HTERT RPE-1 (cell line): ENCODE measurements around the gene AKAP6.

Experiments used
- in situ Hi-C: fragments of 300-500 bp; cut with MboI; formaldehyde crosslinking; loops from 4 replicates; pipeline ENCODE4 v1.14.3; 2020; ENCODE audit warnings: low sequenced_read_pairs

Gene AKAP6

GRCh38 chr14:32330351-32331111 is 1.4 kb downstream of the AKAP6 start:
- in situ Hi-C loops: no loop called here

GRCh38 chr14:32331206-32331605 is 2.1 kb downstream of the AKAP6 start:
- in situ Hi-C loops: no loop called here

GRCh38 chr14:32332415-32333316 is 3.6 kb downstream of the AKAP6 start:
- in situ Hi-C loops: no loop called here

GRCh38 chr14:32336702-32337101 is 7.6 kb downstream of the AKAP6 start:
- in situ Hi-C loops: no loop called here

GRCh38 chr14:32337759-32338158 is 8.7 kb downstream of the AKAP6 start:
- in situ Hi-C loops: no loop called here

- in situ Hi-C loops: no loop called here
Observed at GRCh38 chr14:32339188-32339587, 10.1 kb downstream of the AKAP6 start.

GRCh38 chr14:32341947-32342846 is 13.1 kb downstream of the AKAP6 start:
- in situ Hi-C loops: no loop called here

- in situ Hi-C loops: no loop called here
Observed at GRCh38 chr14:32342847-32343194, 13.7 kb downstream of the AKAP6 start.

GRCh38 chr14:32343926-32344430 is 14.9 kb downstream of the AKAP6 start:
- in situ Hi-C loops: no loop called here

GRCh38 chr14:32345311-32345791 is 16.3 kb downstream of the AKAP6 start:
- in situ Hi-C loops: no loop called here

- in situ Hi-C loops: no loop called here
Observed at GRCh38 chr14:32349322-32349721, 20.2 kb downstream of the AKAP6 start.

- in situ Hi-C loops: no loop called here
Observed at GRCh38 chr14:32350020-32350419, 20.9 kb downstream of the AKAP6 start.

GRCh38 chr14:32352631-32353030 is 23.5 kb downstream of the AKAP6 start:
- in situ Hi-C loops: no loop called here

GRCh38 chr14:32354716-32355115 is 25.6 kb downstream of the AKAP6 start:
- in situ Hi-C loops: no loop called here

GRCh38 chr14:32358781-32359180 is 29.7 kb downstream of the AKAP6 start:
- in situ Hi-C loops: no loop called here

- in situ Hi-C loops: no loop called here
Observed at GRCh38 chr14:32361674-32362073, 32.6 kb downstream of the AKAP6 start.

- in situ Hi-C loops: no loop called here
Observed at GRCh38 chr14:32363761-32364160, 34.7 kb downstream of the AKAP6 start.

GRCh38 chr14:32364941-32365340 is 35.8 kb downstream of the AKAP6 start:
- in situ Hi-C loops: no loop called here

GRCh38 chr14:32366256-32366879 is 37.3 kb downstream of the AKAP6 start:
- in situ Hi-C loops: no loop called here

- in situ Hi-C loops: no loop called here
Observed at GRCh38 chr14:32366986-32367385, 37.9 kb downstream of the AKAP6 start.
